Stomach (tissue), 9 donors: ENCODE results near the gene LIAS. TPM values are rescaled to one million over a fixed set of nuclear protein-coding genes. Genes with fewer than 3 reads are reported as not detected.
A peak's percentile ranks its signal among the peaks of the same experiment; 100 is the strongest.

ENCODE experiments used
- DNase-seq, 2 donors: peaks; one replicate each; pipeline versions ENCODE4 v3.0.0 to v3.0.0-alpha.2; 2013 to 2019
- H3K27ac ChIP-seq, 5 donors: fragments of 200-600 bp in 4 of 5; sonication (generic) in 4 of 5; one replicate each; pipeline ENCODE4 v1.5.1; 2013 to 2019; ENCODE audit warnings: mild to moderate bottlenecking in 1 of 5, moderate library complexity in 1 of 5
- H3K27me3 ChIP-seq, 3 donors: fragments of 200-600 bp; sonication (generic); one replicate each; pipeline ENCODE4 v1.5.1; 2017 to 2019; ENCODE audit warnings: mixed run types in 1 of 3
- H3K36me3 ChIP-seq, 4 donors: fragments of 200-600 bp; sonication (generic); 1 replicate in 3 of 4; 2 replicates in 1 of 4; pipeline ENCODE4 v1.5.1; 2016 to 2019
- H3K4me1 ChIP-seq, 4 donors: fragments of 200-600 bp; sonication (generic); one replicate each; pipeline ENCODE4 v1.5.1; 2016 to 2019
- H3K4me3 ChIP-seq, 4 donors: fragments of 200-600 bp; sonication (generic) in 3 of 4; one replicate each; pipeline ENCODE4 v1.5.1; 2016 to 2019; ENCODE audit warnings: mild to moderate bottlenecking in 1 of 4
- H3K9me3 ChIP-seq, 4 donors: fragments of 200-600 bp; sonication (generic); one replicate each; pipeline ENCODE4 v1.5.1; 2016 to 2019
- EP300 ChIP-seq: sonication (generic); formaldehyde crosslinking; IDR thresholded peaks from one replicate; pipeline ENCODE4 v1.6.1; 2017; ENCODE audit warnings: antibody characterized with exemption
- POLR2A ChIP-seq, 4 donors: fragments of 450-650 bp; IDR thresholded peaks; one replicate each; pipeline ENCODE4 v1.6.1; 2016; ENCODE audit warnings: antibody characterized with exemption in 4 of 4, control low read depth in 2 of 4, mild to moderate bottlenecking in 1 of 4, moderate library complexity in 1 of 4
- POLR2AphosphoS5 ChIP-seq, 3 donors: sonication (generic); formaldehyde crosslinking; IDR thresholded peaks; one replicate each; pipeline ENCODE4 v1.6.1; 2016; ENCODE audit warnings: antibody characterized with exemption in 3 of 3
- WGBS, 5 donors: extraction: QIAGEN DNeasy Blood & Tissue Kit in 3 of 5; methylation state at CpG; one replicate each; pipeline versions ENCODE4 v1.1.5 to v1.1.7; 2013 to 2018; 5-methylcytosine and 5-hydroxymethylcytosine counted together
- intact Hi-C: fragments of 100-400 bp; cut with DNase I; formaldehyde crosslinking; loops from one replicate; pipeline ENCODE4 v1.15.1; 2023; ENCODE audit warnings: low total_unique reads
- polyA plus RNA-seq, 3 donors: library from polyadenylated mRNA; stranded (reverse); fragments of 200-250 nt; gene quantifications; one replicate each; pipeline ENCODE4 v1.2.3, GENCODE V29; 2013
- total RNA-seq, 5 donors: library from RNA; depleted of rRNA; stranded (reverse); fragments of >200 nt; gene quantifications; one replicate each; pipeline versions ENCODE4 v1.1.0 to v1.2.3, GENCODE V29; 2014 to 2016
- TF ChIP-seq, protein P1 (sequence below), 7 experiments: fragments of 450-650 bp in 4 of 7; fragments of 200-600 bp in 3 of 7; sonication (generic) in 3 of 7; IDR thresholded peaks; one replicate each; pipeline ENCODE4 v1.5.1; 2016 to 2019; ENCODE audit warnings: antibody characterized with exemption in 7 of 7, control low read depth in 2 of 7, mild to moderate bottlenecking in 1 of 7
- donor health status: healthy with polysubstance abuse.
- donor health status: Bipolar disorder and iron deficiency.
- donor health status: healthy.

LIAS gene
- total and polyA plus RNA-seq, 8 donors, result 10.4 to 36.2 (median 18.5) TPM

DNA sequence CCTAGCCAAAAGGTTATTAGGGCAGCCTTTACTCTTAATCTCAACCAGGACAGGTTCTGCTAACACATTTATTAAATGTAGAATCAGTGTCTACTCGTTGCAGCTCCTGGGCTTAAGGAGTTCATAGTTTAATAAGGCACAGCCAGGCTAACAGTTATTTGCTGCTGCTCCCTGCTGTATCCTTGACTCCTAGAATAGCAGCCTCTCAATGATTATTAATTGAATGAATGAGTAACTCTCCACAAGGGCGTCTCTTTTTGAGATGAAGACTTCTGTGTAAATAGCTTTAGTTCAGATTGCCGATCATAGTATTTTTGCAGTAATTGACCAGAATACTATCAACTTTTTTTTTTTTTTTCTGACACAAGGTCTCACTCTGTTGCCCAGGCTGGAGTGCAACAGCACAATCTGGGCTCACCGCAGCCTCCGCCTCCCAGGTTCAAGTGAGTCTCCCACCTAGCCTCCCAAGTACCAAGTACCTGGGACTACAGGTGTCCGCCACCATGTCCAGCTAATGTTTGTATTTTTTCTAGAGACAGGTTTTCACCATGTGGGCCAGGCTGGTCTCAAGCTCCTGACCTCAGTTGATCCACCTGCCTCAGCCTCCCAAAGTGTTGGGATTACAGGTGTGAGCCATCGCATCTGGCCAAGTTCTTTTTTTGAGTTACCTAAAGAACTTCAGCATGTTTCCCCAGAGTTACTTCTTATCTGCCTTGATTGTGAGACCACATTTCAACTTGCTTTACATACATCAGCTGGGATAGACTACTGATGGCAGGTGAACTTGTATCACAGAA, 65.5 kb downstream of the LIAS start:
- peaks cover 10 to 66% (median 41%) of the 10 kb centered on the region in 4 donors for H3K4me1 ChIP-seq
- H3K4me3 ChIP-seq, result peak overlapping the region in 3 of 4 donors; percentile 80 to 96 (median 82)
- intact Hi-C loops, result no loop called here
- no peaks in the 10 kb centered on the region for H3K9me3 ChIP-seq
- no peak for TF ChIP-seq EP300
- TF ChIP-seq POLR2A (IDR thresholded peaks at IDR 0.05), result no peak
- TF ChIP-seq POLR2AphosphoS5 (IDR thresholded peaks at IDR 0.05), result no peak
- TF ChIP-seq, protein P1, sequence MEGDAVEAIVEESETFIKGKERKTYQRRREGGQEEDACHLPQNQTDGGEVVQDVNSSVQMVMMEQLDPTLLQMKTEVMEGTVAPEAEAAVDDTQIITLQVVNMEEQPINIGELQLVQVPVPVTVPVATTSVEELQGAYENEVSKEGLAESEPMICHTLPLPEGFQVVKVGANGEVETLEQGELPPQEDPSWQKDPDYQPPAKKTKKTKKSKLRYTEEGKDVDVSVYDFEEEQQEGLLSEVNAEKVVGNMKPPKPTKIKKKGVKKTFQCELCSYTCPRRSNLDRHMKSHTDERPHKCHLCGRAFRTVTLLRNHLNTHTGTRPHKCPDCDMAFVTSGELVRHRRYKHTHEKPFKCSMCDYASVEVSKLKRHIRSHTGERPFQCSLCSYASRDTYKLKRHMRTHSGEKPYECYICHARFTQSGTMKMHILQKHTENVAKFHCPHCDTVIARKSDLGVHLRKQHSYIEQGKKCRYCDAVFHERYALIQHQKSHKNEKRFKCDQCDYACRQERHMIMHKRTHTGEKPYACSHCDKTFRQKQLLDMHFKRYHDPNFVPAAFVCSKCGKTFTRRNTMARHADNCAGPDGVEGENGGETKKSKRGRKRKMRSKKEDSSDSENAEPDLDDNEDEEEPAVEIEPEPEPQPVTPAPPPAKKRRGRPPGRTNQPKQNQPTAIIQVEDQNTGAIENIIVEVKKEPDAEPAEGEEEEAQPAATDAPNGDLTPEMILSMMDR (IDR thresholded peaks at IDR 0.05), result no peak
- DNase-seq, result no peak
- peak overlapping the region in 1 of 5 donors; percentile 97 for H3K27ac ChIP-seq
- H3K36me3 ChIP-seq, result peaks cover 7 to 15% (median 12%) of the 10 kb centered on the region in 4 donors
- 68 to 73% (median 71%) methylated on average over 7 of the region's 7 CpGs for WGBS, 5 donors
- H3K27me3 ChIP-seq, result no peaks in the 10 kb centered on the region

DNA sequence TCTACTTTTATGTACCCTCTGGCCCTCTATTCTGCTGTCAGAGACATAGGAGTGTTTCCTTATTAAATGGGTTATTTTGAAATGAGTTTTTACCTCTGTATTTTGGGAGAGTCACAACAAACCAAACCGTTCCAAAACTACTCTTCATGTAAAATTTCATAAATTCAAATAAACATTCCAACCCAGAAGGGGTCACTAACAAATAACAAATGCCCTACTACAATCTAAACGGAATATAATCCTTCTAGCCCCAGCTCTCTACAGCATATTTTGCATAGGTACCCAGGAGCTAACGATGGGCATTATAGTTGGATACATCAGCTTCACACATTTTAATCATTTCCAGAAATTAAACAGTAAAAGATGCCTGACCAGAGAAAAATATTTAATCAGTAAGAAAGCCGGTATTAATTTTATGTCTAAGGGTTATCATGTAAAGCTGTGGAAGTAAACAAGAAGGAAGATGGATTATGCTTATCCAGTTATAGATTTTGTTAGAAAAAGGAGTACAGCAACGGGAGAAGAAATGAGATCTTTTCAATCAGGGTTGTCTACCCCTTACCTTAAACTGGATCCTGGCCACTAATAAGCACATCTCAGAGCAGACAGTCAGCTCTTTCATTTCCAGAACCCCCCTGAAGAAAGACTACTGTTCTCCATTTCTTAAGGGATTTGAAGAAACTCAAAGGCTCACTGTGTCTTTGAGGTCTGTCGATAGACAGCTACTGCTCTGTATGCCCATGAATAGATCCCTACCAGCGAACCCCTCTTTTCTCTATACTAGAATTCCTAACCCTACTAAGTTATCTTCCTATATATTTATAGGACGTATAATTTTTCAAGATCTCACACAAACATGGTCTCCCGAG, 67.2 kb downstream of the LIAS start:
- H3K27ac ChIP-seq, result peak overlapping the region; percentile 93 to 97 (median 97)
- H3K27me3 ChIP-seq, result no peaks in the 10 kb centered on the region
- peaks cover 10 to 71% (median 42%) of the 10 kb centered on the region in 4 donors for H3K4me1 ChIP-seq
- TF ChIP-seq POLR2A (IDR thresholded peaks at IDR 0.05) (no peak), POLR2AphosphoS5 (IDR thresholded peaks at IDR 0.05) (no peak), EP300 (no peak)
- TF ChIP-seq, protein P1 (IDR thresholded peaks at IDR 0.05), result no peak
- peak in 1 of 2 donors; percentile 18 for DNase-seq
- peak overlapping the region; percentile 80 to 96 (median 85) for H3K4me3 ChIP-seq
- no peaks in the 10 kb centered on the region for H3K9me3 ChIP-seq
- WGBS, 5 donors, result 8 to 17% (median 10%) methylated on average over 9 of the region's 9 CpGs
- intact Hi-C loops, result no loop called here
- peaks cover 0 to 7% (median 0%) of the 10 kb centered on the region in 4 donors for H3K36me3 ChIP-seq

DNA sequence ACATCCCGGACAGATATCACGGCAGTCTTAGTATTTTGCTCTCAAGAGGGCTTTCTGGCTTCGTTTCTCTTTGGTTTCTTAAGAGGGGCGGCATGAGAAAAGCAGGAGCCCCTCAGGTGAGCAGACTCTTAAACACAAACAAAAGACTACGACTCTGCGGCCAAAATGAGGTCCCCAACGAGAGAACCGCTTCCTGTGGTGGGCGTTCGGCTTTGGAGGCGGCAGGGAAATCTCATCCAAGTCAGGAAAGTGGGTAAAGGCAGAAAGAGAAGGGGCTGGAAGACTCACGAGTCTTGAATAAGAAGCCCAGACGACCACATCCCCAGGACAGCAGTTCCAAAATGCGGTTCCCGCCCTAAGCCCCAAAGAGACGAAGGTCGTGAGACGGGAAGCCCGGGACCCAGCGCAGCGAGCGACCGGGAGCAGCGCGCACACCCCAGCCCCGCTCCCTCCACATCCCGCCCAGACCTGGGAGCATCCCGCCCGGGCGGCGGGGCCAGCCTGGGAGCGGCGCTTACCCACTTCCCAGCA, 68.0 kb downstream of the LIAS start:
- Histone ChIP-seq H3K27ac (peak overlapping the region; percentile 93 to 97 (median 97)), H3K36me3 (peaks cover 0 to 14% (median 2%) of the 10 kb centered on the region in 4 donors), H3K27me3 (no peaks in the 10 kb centered on the region), H3K4me3 (peak overlapping the region; percentile 80 to 96 (median 85)), H3K4me1 (peaks cover 10 to 64% (median 42%) of the 10 kb centered on the region in 4 donors), H3K9me3 (no peaks in the 10 kb centered on the region)
- TF ChIP-seq POLR2A (IDR thresholded peaks at IDR 0.05) (no peak), EP300 (no peak), POLR2AphosphoS5 (IDR thresholded peaks at IDR 0.05) (no peak)
- TF ChIP-seq, protein P1 (IDR thresholded peaks at IDR 0.05), result no peak
- no peak for DNase-seq
- 0 to 1% (median 0%) methylated on average over 28 to 33 of the region's 33 CpGs for WGBS, 5 donors
- intact Hi-C loops, result no loop called here
